PC-9 (cell line): ENCODE results near the gene ZNF784. TPM values are rescaled to one million over a fixed set of nuclear protein-coding genes. Genes with fewer than 3 reads are reported as not detected.
A peak's percentile ranks its signal among the peaks of the same experiment; 100 is the strongest.

ENCODE experiments used
- BruUV-seq: library from RNA; stranded (reverse); fragments of 400-500 nt; replicated peaks from 2 replicates; lab custom pipeline; 2021; lab: Mats Ljungman, UMichigan
- CTCF ChIA-PET: fragments of 300-600 bp; sonication (Branson Sonifier 250); formaldehyde crosslinking; loops from one replicate; lab custom pipeline; 2022; ENCODE audit warnings: antibody characterized with exemption; lab: Charles Lee
- POLR2A ChIA-PET: fragments of 300-600 bp; sonication (Branson Sonifier 250); formaldehyde crosslinking; loops from one replicate; lab custom pipeline; 2022; ENCODE audit warnings: antibody characterized with exemption; ENCODE audit not compliant: unreplicated experiment; lab: Charles Lee
- DNase-seq, 2 experiments: peaks; one replicate each; pipeline versions ENCODE4 v3.0.0 to v3.0.0-alpha.2; 2015 to 2022; ENCODE audit warnings: mixed read lengths in 1 of 2
- H2AFZ ChIP-seq: fragments of 200-600 bp; sonication (generic); 2 replicates; pipeline ENCODE4 v1.8.1; 2017; ENCODE audit warnings: antibody characterized with exemption
- H3F3A ChIP-seq: fragments of 200-600 bp; sonication (generic); 2 replicates; pipeline ENCODE4 v1.8.1; 2017; ENCODE audit warnings: antibody characterized with exemption, mild to moderate bottlenecking, low read depth; ENCODE audit not compliant: insufficient read depth
- H3K27ac ChIP-seq: fragments of 200-600 bp; sonication (generic); 2 replicates; pipeline ENCODE4 v1.6.1; 2016; ENCODE audit warnings: mixed run types
- H3K27me3 ChIP-seq: fragments of 200-600 bp; sonication (generic); 2 replicates; pipeline ENCODE4 v1.6.1; 2016; ENCODE audit warnings: low read depth, mixed run types; ENCODE audit not compliant: insufficient read depth
- H3K36me3 ChIP-seq: fragments of 200-600 bp; sonication (generic); 2 replicates; pipeline ENCODE4 v1.6.1; 2016; ENCODE audit warnings: low read depth, mixed run types
- H3K4me1 ChIP-seq: fragments of 200-600 bp; sonication (generic); replicated peaks from 2 replicates; pipeline ENCODE4 v1.6.1; 2016; ENCODE audit warnings: mixed run types; ENCODE audit not compliant: insufficient read depth
- H3K4me2 ChIP-seq: fragments of 200-600 bp; sonication (generic); 2 replicates; pipeline ENCODE4 v1.6.1; 2017; ENCODE audit warnings: mixed run types
- H3K4me3 ChIP-seq: fragments of 200-600 bp; sonication (generic); 2 replicates; pipeline ENCODE4 v1.6.1; 2016; ENCODE audit warnings: mixed run types
- H3K79me2 ChIP-seq: fragments of 200-600 bp; sonication (generic); 2 replicates; pipeline ENCODE4 v1.6.1; 2017; ENCODE audit warnings: low read depth, mixed run types
- H3K9me2 ChIP-seq: fragments of 200-600 bp; sonication (generic); 2 replicates; pipeline ENCODE4 v1.8.1; 2017; ENCODE audit warnings: mild to moderate bottlenecking; ENCODE audit not compliant: insufficient read depth
- H3K9me3 ChIP-seq: fragments of 200-600 bp; sonication (generic); 2 replicates; pipeline ENCODE4 v1.8.1; 2016; ENCODE audit warnings: low read depth; ENCODE audit not compliant: insufficient read depth
- H4K20me1 ChIP-seq: fragments of 200-600 bp; sonication (generic); 2 replicates; pipeline ENCODE4 v1.8.1; 2017; ENCODE audit not compliant: insufficient read depth
- CTCF ChIP-seq: fragments of 200-600 bp; sonication (generic); conservative IDR thresholded peaks from 2 replicates; pipeline ENCODE4 v1.6.1; 2017; ENCODE audit warnings: mixed run types, antibody characterized with exemption, mild to moderate bottlenecking, moderate library complexity
- EZH2 ChIP-seq: fragments of 200-600 bp; sonication (generic); IDR thresholded peaks from 2 replicates; pipeline ENCODE4 v1.8.0; 2017; ENCODE audit warnings: antibody characterized with exemption, low read depth
- intact Hi-C: fragments of 100-400 bp; cut with micrococcal nuclease; formaldehyde crosslinking; loops from one replicate; pipeline ENCODE4 v1.10.0; 2022; ENCODE audit not compliant: unreplicated experiment
- total RNA-seq: library from RNA; stranded (reverse); gene quantifications from 2 replicates; pipeline ENCODE4 v1.2.3, GENCODE V29; 2021

The ZNF784 gene
- total RNA-seq, 1 experiment from 2014 or later: 5.4 TPM

- Histone ChIP-seq H4K20me1 (peaks cover 10% of the 10 kb centered on the region), H3K79me2 (no peaks in the 10 kb centered on the region), H3F3A (peaks cover 29% of the 10 kb centered on the region), H3K36me3 (no peaks in the 10 kb centered on the region), H3K4me1 (peaks cover 14% of the 10 kb centered on the region), H3K27me3 (no peaks in the 10 kb centered on the region), H3K4me2 (peak overlapping the region; percentile 58), H2AFZ (no peak overlapping the region), H3K27ac (no peak overlapping the region), H3K9me3 (no peaks in the 10 kb centered on the region), H3K9me2 (no peaks in the 10 kb centered on the region), H3K4me3 (peak overlapping the region; percentile 44; the same call in 1 of the 2 replicates)
- POLR2A ChIA-PET: no interaction called here
- TF ChIP-seq EZH2: no peak
- no peak for TF ChIP-seq CTCF
- CTCF ChIA-PET: no interaction called here
- intact Hi-C loops: no loop called here
- peak in 1 of 2 experiments; percentile 20 for DNase-seq
- BruUV-seq: TSS peak; percentile 63
Measured at GRCh38 chr19:55623561-55623960, 805 bp downstream of the ZNF784 start.

- Histone ChIP-seq H3K27me3 (no peaks in the 10 kb centered on the region), H3K36me3 (no peaks in the 10 kb centered on the region), H3K79me2 (no peaks in the 10 kb centered on the region), H3K4me2 (peak overlapping the region; percentile 58; the same call in 1 of the 2 replicates), H3K4me3 (no peak overlapping the region), H4K20me1 (peaks cover 10% of the 10 kb centered on the region), H3K27ac (no peak overlapping the region), H3F3A (peaks cover 32% of the 10 kb centered on the region), H3K9me3 (no peaks in the 10 kb centered on the region), H3K9me2 (no peaks in the 10 kb centered on the region), H2AFZ (no peak overlapping the region), H3K4me1 (peaks cover 14% of the 10 kb centered on the region)
- no peak for DNase-seq
- intact Hi-C loops: no loop called here
- TF ChIP-seq EZH2 (no peak), CTCF (no peak)
- CTCF ChIA-PET: no interaction called here
- POLR2A ChIA-PET: interaction anchor here (0.7 kb wide), 1 partner anchor 16 kb away, joined by 9 read pairs; no protein-coding TSS in a partner anchor
- BruUV-seq: no TSS peak
Measured at GRCh38 chr19:55623130-55623529, 1.2 kb downstream of the ZNF784 start.

GRCh38 chr19:55622242-55622969 lies 2.0 kb downstream of the ZNF784 start:
- TF ChIP-seq EZH2: no peak
- no peak for TF ChIP-seq CTCF
- ChIA-PET POLR2A (interaction anchor here (0.7 kb wide), 1 partner anchor 15 kb away, joined by 9 read pairs; no protein-coding TSS in a partner anchor), CTCF (no interaction called here)
- peaks cover 10% of the 10 kb centered on the region for H4K20me1 ChIP-seq
- no TSS peak for BruUV-seq
- H3K4me2 ChIP-seq: no peak overlapping the region
- H3K27ac ChIP-seq: no peak overlapping the region
- H3K79me2 ChIP-seq: no peaks in the 10 kb centered on the region
- H3K9me3 ChIP-seq: no peaks in the 10 kb centered on the region
- H3F3A ChIP-seq: peaks cover 32% of the 10 kb centered on the region
- no peaks in the 10 kb centered on the region for H3K27me3 ChIP-seq
- no peak overlapping the region for H3K4me3 ChIP-seq
- intact Hi-C loops: no loop called here
- H3K4me1 ChIP-seq: peaks cover 14% of the 10 kb centered on the region
- H2AFZ ChIP-seq: no peak overlapping the region
- 0 out of 2 replicates have a peak, but pooled peaks cover 3% of the 10 kb centered on the region for H3K36me3 ChIP-seq
- DNase-seq: no peak
- H3K9me2 ChIP-seq: no peaks in the 10 kb centered on the region
